Measurements from ENCODE around the gene EHD3. TPM values are rescaled to one million over a fixed set of nuclear protein-coding genes. Genes with fewer than 3 reads are reported as not detected.
"Not testable (repeated sequence)": the region's sequence is repeated elsewhere in the genome, so short reads cannot be mapped to it uniquely, and the experiment has no call there.

Gene EHD3
- total RNA-seq, 2 experiments from 2014 or later, result 0.67 to 0.74 TPM

GRCh38 chr2:31270131-31270530 is 36.2 kb downstream of the EHD3 start:
- Mint-ChIP-seq H3K27me3 (ENCODE audit: low read depth) (peaks cover 6% of the 10 kb centered on the region), H3K4me1 (ENCODE audit: low read depth) (no peaks in the 10 kb centered on the region), H3K4me3 (no peak overlapping the region), H3K9me3 (no peaks in the 10 kb centered on the region), H3K27ac (no peak overlapping the region), H3K36me3 (ENCODE audit: low read depth) (no peaks in the 10 kb centered on the region)
- intact Hi-C loops (cut with micrococcal nuclease), result no loop called here
- CTCF ChIA-PET, result no interaction called here
- DNase-seq, result no peak

GRCh38 chr2:31270822-31271231 is 36.9 kb downstream of the EHD3 start:
- no peak for DNase-seq
- Mint-ChIP-seq H3K9me3 (no peaks in the 10 kb centered on the region), H3K27me3 (ENCODE audit: low read depth) (peaks cover 8% of the 10 kb centered on the region), H3K4me1 (ENCODE audit: low read depth) (no peaks in the 10 kb centered on the region), H3K36me3 (ENCODE audit: low read depth) (no peaks in the 10 kb centered on the region), H3K27ac (no peak overlapping the region), H3K4me3 (no peak overlapping the region)
- CTCF ChIA-PET, result no interaction called here
- intact Hi-C loops (cut with micrococcal nuclease), result no loop called here

GRCh38 chr2:31271851-31272267 is 37.9 kb downstream of the EHD3 start:
- H3K4me1 Mint-ChIP-seq (ENCODE audit: low read depth), result no peaks in the 10 kb centered on the region
- CTCF ChIA-PET, result interaction anchor here (0.6 kb wide), 1 partner anchor 220 kb away, joined by 3 read pairs; no protein-coding TSS in a partner anchor
- intact Hi-C loops (cut with micrococcal nuclease), result no loop called here
- no peak overlapping the region for H3K27ac Mint-ChIP-seq
- H3K36me3 Mint-ChIP-seq (ENCODE audit: low read depth), result no peaks in the 10 kb centered on the region
- H3K9me3 Mint-ChIP-seq, result no peaks in the 10 kb centered on the region
- H3K27me3 Mint-ChIP-seq (ENCODE audit: low read depth), result peaks cover 8% of the 10 kb centered on the region
- H3K4me3 Mint-ChIP-seq, result no peak overlapping the region
- no peak for DNase-seq

- intact Hi-C loops (cut with micrococcal nuclease), result no loop called here
- no peak overlapping the region for H3K27ac Mint-ChIP-seq
- peaks cover 8% of the 10 kb centered on the region for H3K27me3 Mint-ChIP-seq (ENCODE audit: low read depth)
- no peaks in the 10 kb centered on the region for H3K4me1 Mint-ChIP-seq (ENCODE audit: low read depth)
- no peak overlapping the region for H3K4me3 Mint-ChIP-seq
- no peaks in the 10 kb centered on the region for H3K9me3 Mint-ChIP-seq
- CTCF ChIA-PET, result no interaction called here
- no peaks in the 10 kb centered on the region for H3K36me3 Mint-ChIP-seq (ENCODE audit: low read depth)
- no peak for DNase-seq
Measured at GRCh38 chr2:31274401-31275075, 40.6 kb downstream of the EHD3 start.

- Mint-ChIP-seq H3K27ac (no peak overlapping the region), H3K9me3 (no peaks in the 10 kb centered on the region), H3K4me1 (ENCODE audit: low read depth) (no peaks in the 10 kb centered on the region), H3K4me3 (no peak overlapping the region), H3K27me3 (ENCODE audit: low read depth) (peaks cover 8% of the 10 kb centered on the region), H3K36me3 (ENCODE audit: low read depth) (no peaks in the 10 kb centered on the region)
- intact Hi-C loops (cut with micrococcal nuclease), result no loop called here
- CTCF ChIA-PET, result no interaction called here
- DNase-seq, result no peak
Measured at GRCh38 chr2:31275976-31276375, 42.0 kb downstream of the EHD3 start.

GRCh38 chr2:31277621-31278020 is 43.7 kb downstream of the EHD3 start:
- H3K27me3 Mint-ChIP-seq (ENCODE audit: low read depth), result peaks cover 8% of the 10 kb centered on the region
- H3K4me1 Mint-ChIP-seq (ENCODE audit: low read depth), result no peaks in the 10 kb centered on the region
- no peak overlapping the region for H3K27ac Mint-ChIP-seq
- DNase-seq, result no peak
- no peaks in the 10 kb centered on the region for H3K9me3 Mint-ChIP-seq
- intact Hi-C loops (cut with micrococcal nuclease), result no loop called here
- CTCF ChIA-PET, result no interaction called here
- no peaks in the 10 kb centered on the region for H3K36me3 Mint-ChIP-seq (ENCODE audit: low read depth)
- no peak overlapping the region for H3K4me3 Mint-ChIP-seq

GRCh38 chr2:31282634-31283033 is 48.7 kb downstream of the EHD3 start:
- H3K27me3 Mint-ChIP-seq (ENCODE audit: low read depth), result no peaks in the 10 kb centered on the region
- no peak overlapping the region for H3K4me3 Mint-ChIP-seq
- no peaks in the 10 kb centered on the region for H3K4me1 Mint-ChIP-seq (ENCODE audit: low read depth)
- no peaks in the 10 kb centered on the region for H3K36me3 Mint-ChIP-seq (ENCODE audit: low read depth)
- H3K9me3 Mint-ChIP-seq, result no peaks in the 10 kb centered on the region
- intact Hi-C loops (cut with micrococcal nuclease), result no loop called here
- DNase-seq, result no peak
- no peak overlapping the region for H3K27ac Mint-ChIP-seq
- CTCF ChIA-PET, result no interaction called here

GRCh38 chr2:31283193-31283919 is 49.4 kb downstream of the EHD3 start:
- H3K27ac Mint-ChIP-seq, result not testable (repeated sequence)

GRCh38 chr2:31284107-31284506 is 50.2 kb downstream of the EHD3 start:
- CTCF ChIA-PET, result no interaction called here
- no peak overlapping the region for H3K4me3 Mint-ChIP-seq
- no peaks in the 10 kb centered on the region for H3K9me3 Mint-ChIP-seq
- no peak for DNase-seq
- intact Hi-C loops (cut with micrococcal nuclease), result no loop called here
- no peak overlapping the region for H3K27ac Mint-ChIP-seq
- H3K36me3 Mint-ChIP-seq (ENCODE audit: low read depth), result no peaks in the 10 kb centered on the region
- no peaks in the 10 kb centered on the region for H3K27me3 Mint-ChIP-seq (ENCODE audit: low read depth)
- H3K4me1 Mint-ChIP-seq (ENCODE audit: low read depth), result no peaks in the 10 kb centered on the region

More at GRCh38 chr2:31283193-31283919, 49.4 kb downstream of the EHD3 start:
- H3K4me3 Mint-ChIP-seq; H3K9me3 Mint-ChIP-seq; H3K36me3 Mint-ChIP-seq (ENCODE audit: low read depth); H3K4me1 Mint-ChIP-seq (ENCODE audit: low read depth); intact Hi-C loops (cut with micrococcal nuclease); CTCF ChIA-PET; H3K27me3 Mint-ChIP-seq (ENCODE audit: low read depth); DNase-seq: not testable (repeated sequence)

- no peak overlapping the region for H3K4me3 Mint-ChIP-seq
- no peak for DNase-seq
- H3K27me3 Mint-ChIP-seq (ENCODE audit: low read depth), result no peaks in the 10 kb centered on the region
- no peak overlapping the region for H3K27ac Mint-ChIP-seq
- H3K4me1 Mint-ChIP-seq (ENCODE audit: low read depth), result no peaks in the 10 kb centered on the region
- H3K9me3 Mint-ChIP-seq, result no peaks in the 10 kb centered on the region
- CTCF ChIA-PET, result interaction anchor here (0.7 kb wide), 1 partner anchor 714 kb away, joined by 3 read pairs; no protein-coding TSS in a partner anchor
- H3K36me3 Mint-ChIP-seq (ENCODE audit: low read depth), result no peaks in the 10 kb centered on the region
- intact Hi-C loops (cut with micrococcal nuclease), result no loop called here
Measured at GRCh38 chr2:31286230-31286629, 52.3 kb downstream of the EHD3 start.

- no peaks in the 10 kb centered on the region for H3K27me3 Mint-ChIP-seq (ENCODE audit: low read depth)
- intact Hi-C loops (cut with micrococcal nuclease), result no loop called here
- H3K9me3 Mint-ChIP-seq, result no peaks in the 10 kb centered on the region
- CTCF ChIA-PET, result interaction anchor here (0.7 kb wide), 1 partner anchor 715 kb away, joined by 3 read pairs; no protein-coding TSS in a partner anchor
- no peak overlapping the region for H3K27ac Mint-ChIP-seq
- no peak for DNase-seq
- no peaks in the 10 kb centered on the region for H3K4me1 Mint-ChIP-seq (ENCODE audit: low read depth)
- no peaks in the 10 kb centered on the region for H3K36me3 Mint-ChIP-seq (ENCODE audit: low read depth)
- no peak overlapping the region for H3K4me3 Mint-ChIP-seq
Measured at GRCh38 chr2:31286961-31287550, 53.1 kb downstream of the EHD3 start.

- Mint-ChIP-seq H3K27ac (no peak overlapping the region), H3K4me3 (no peak overlapping the region), H3K4me1 (ENCODE audit: low read depth) (no peaks in the 10 kb centered on the region), H3K27me3 (ENCODE audit: low read depth) (no peaks in the 10 kb centered on the region), H3K9me3 (no peaks in the 10 kb centered on the region), H3K36me3 (ENCODE audit: low read depth) (no peaks in the 10 kb centered on the region)
- intact Hi-C loops (cut with micrococcal nuclease), result no loop called here
- no peak for DNase-seq
- CTCF ChIA-PET, result no interaction called here
Measured at GRCh38 chr2:31287654-31288053, 53.7 kb downstream of the EHD3 start.

GRCh38 chr2:31294196-31294595 is 60.2 kb downstream of the EHD3 start:
- CTCF ChIA-PET, result no interaction called here
- DNase-seq, result no peak
- Mint-ChIP-seq H3K27ac (no peak overlapping the region), H3K36me3 (ENCODE audit: low read depth) (no peaks in the 10 kb centered on the region), H3K4me1 (ENCODE audit: low read depth) (peaks cover 3% of the 10 kb centered on the region), H3K4me3 (no peak overlapping the region), H3K9me3 (no peaks in the 10 kb centered on the region), H3K27me3 (ENCODE audit: low read depth) (no peaks in the 10 kb centered on the region)
- intact Hi-C loops (cut with micrococcal nuclease), result no loop called here

All from activated naive CD4-positive, alpha-beta T cell treated with anti-CD3 and anti-CD28 coated beads for 36 hours (primary cell).